ENCODE results near the gene MICA. TPM values are rescaled to one million over a fixed set of nuclear protein-coding genes. Genes with fewer than 3 reads are reported as not detected.
"Not testable (repeated sequence)": the region's sequence is repeated elsewhere in the genome, so short reads cannot be mapped to it uniquely, and the experiment has no call there.

The MICA gene
- total RNA-seq, 1 experiment from 2014 or later = 25.6 TPM

DNA sequence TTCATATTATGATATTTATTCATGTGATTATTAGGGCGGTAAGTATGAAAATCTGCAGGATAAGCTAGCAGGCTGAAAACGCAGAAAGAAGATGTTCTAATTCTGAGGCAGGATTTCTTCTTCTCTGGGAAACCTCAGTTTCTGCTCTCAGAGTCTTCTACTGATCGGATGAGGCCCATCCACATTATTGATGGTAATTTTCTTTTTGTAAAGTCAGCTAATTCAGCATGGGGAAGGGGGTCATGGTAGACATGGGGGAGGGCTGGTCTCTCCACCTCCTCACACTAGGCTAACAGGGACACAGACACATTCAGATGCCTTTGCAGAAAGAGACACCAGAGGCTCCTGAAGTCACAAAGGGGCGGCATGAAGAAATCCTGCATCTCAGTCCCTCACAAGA is 21.7 kb upstream of the MICA start:
- no peak for DNase-seq (ENCODE audit: low read depth)

DNA sequence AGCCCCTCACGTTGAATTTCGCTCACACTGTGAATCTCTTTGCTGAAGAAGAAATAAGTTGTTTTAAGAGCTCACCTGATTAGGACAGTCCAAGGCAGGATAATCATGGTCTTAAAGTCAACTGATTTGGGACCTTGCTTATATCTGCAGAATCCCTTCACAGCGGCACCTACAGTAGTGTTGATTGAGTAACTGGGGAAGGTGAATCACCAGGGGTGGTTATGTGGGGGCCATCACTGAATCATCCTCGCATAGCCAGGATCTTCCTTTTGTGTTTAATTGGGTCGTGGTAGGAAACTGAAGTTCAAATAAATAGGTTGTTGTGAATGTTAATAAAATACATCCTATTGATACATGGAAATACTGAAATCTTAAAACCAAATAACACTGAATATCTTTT is 20.2 kb upstream of the MICA start:
- peak; percentile 50 for DNase-seq (ENCODE audit: low read depth)

- no peak for DNase-seq (ENCODE audit: low read depth)
Observed at GRCh38 chr6:31385041-31385440, 18.4 kb upstream of the MICA start.

GRCh38 chr6:31386099-31386498 is 17.3 kb upstream of the MICA start:
- no peak for DNase-seq (ENCODE audit: low read depth)

GRCh38 chr6:31386977-31387376 is 16.4 kb upstream of the MICA start:
- DNase-seq (ENCODE audit: low read depth) = no peak

- not testable (repeated sequence) for DNase-seq (ENCODE audit: low read depth)
Observed at GRCh38 chr6:31388916-31389801, 14.2 kb upstream of the MICA start.

DNA sequence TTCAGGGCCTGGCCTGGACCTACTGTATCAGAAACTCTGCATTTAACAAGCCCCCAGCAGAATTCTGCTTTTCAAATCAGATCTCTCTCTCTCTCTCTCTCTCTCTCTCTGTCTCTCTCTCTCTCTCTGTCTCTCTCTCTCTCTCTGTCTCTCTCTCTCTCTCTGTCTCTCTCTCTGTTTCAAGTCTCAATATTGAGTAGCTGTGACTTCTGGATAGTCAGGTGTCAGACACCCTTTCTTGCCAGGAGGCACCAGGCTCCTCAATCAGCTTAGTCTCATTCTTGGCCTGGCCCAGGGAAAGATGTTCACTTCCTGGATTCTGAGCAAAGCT is 13.6 kb upstream of the MICA start:
- DNase-seq (ENCODE audit: low read depth) = not testable (repeated sequence)

- no peak for DNase-seq (ENCODE audit: low read depth)
Observed at GRCh38 chr6:31393932-31394331, 9.5 kb upstream of the MICA start.

- no peak for DNase-seq (ENCODE audit: low read depth)
Observed at GRCh38 chr6:31394381-31394780, 9.0 kb upstream of the MICA start.

GRCh38 chr6:31395832-31396231 is 7.6 kb upstream of the MICA start:
- DNase-seq (ENCODE audit: low read depth) = no peak

- peak; percentile 48 for DNase-seq (ENCODE audit: low read depth)
Observed at GRCh38 chr6:31396422-31397152, 6.8 kb upstream of the MICA start.

GRCh38 chr6:31397153-31397499 is 6.3 kb upstream of the MICA start:
- DNase-seq (ENCODE audit: low read depth) = not testable (repeated sequence)

DNA sequence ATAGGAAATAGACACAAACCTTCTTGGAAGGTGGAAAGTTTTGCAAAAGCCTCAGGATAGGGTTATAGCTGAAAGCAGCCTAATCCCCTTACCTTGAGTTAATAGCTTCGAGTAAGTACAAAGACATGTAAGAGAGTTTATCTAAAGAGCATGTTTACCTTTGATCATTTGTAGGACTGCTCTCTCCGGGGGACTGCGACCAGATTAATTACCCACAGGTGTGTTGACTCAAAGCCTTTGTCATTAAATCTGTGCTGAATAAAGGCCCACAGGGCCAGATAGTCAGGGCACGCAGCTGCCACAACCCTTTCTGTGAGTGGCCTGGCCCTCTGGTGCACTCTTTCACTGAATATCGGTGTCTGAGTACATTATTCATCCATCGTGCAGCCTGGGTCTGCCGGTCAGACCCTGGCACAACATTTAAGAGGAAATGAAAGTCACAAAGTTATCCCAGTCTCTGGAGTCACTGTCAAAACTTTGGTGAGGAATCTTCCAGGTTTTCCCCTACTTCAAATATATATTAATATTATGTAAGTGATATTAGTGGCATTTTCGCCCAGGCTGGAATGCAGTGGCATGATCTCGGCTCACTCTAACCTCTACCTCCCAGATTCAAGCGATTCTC is 5.4 kb upstream of the MICA start:
- DNase-seq (ENCODE audit: low read depth) = no peak

GRCh38 chr6:31399589-31400466 is 3.6 kb upstream of the MICA start:
- DNase-seq (ENCODE audit: low read depth) = peak; percentile 86

DNA sequence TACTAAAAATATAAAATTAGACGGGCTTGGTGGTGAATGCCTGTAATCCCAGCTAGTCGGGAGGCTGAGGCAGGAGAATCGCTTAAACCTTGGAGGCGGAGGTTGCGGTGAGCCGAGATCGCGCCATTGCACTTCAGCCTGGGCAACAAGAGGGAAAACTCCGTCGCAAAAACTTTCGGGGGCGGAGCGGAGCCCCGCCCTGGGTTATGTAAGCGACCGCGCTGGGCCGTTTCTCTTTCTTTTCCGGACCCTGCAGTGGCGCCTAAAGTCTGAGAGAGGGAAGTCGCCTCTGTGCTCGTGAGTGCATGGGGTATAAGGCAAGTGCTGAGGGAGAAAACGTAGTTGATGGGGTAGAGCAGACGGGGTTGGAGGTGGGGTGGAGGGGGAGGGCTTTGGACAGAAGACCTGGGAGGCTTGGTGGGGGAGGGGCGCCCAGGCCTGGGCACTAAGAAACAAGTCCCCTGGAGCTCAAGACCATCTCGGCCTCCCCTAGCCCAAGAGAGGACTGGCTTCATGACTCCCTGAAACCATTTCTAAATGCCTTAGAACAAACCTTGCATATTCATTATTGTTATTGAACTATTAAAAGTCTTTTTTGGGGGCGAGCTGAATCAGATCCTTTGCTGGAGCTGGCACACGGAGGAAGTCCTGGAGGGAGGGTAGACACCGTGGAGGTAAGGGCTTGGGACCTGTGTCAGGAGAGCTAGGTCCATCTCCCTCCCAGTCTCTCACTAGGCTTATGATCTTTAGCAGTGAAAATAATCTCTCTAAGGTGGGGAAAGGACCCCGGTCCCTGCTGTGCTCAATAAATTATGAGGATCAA is 2.7 kb upstream of the MICA start:
- DNase-seq (ENCODE audit: low read depth) = peak; percentile 65

DNA sequence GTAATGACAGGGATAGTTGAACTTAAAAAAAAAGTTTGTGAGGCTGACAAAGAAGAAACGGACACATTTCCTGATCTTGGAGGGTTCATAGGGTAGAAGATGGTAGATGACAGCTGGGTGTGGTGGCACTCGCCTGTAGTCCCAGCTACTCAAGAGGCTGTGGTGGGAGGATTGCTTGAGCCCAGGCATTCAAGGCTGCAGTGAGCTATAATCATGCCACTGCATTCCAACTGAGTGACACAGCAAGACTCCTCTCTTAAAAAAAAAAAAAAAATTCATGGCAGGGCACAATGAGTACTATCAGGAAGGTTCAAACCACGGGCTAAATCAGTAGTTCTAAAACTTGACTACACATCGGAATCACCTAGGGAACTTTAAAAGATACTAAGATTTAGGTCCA is 2.0 kb upstream of the MICA start:
- DNase-seq (ENCODE audit: low read depth) = peak; percentile 93

DNA sequence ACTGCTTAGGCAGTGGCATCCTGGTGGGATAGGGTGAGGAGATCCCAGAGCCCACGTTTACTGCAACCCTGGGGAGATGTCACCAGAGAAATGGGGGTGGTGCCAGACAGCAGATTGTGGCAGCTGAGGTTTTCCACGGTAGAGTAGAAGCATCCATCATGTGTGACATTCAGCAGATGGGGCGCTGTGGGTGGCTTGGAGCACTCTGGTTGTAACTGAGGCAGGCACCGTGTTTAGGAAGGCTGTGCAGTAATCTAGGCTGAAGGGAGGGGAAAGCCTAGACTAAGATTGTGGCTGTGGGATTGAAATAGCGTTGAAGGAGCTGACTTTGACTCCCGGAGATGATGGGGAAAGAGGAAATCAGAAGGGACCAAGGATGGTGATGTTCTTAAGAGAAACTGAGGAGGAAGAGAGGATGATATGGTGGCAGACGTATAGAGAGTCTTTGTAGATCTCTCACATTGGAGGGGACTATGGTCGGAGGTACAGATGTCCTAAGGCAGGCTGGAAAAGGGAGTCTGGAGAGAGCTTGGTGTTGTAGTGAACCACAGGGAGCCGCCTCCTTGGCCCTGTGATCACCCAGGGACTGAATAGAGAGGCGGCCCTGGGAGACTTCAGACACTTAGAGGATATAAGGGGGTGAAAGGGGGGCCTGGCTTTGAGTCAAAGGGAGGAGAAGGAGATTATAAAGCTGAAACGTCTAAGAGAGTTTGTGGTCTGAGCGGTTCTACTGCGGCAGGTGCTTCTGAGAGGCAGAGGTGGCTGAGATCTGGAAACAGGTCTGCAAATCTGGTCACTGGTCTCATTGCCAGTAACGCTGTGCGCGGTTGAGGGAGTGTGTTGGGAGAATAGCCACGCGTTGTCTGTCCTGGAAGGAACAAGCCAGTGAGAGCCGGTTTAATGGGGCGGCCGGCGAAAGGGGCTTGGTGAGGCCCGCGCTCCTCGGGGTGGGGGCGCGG is 792 bp upstream of the MICA start:
- DNase-seq (ENCODE audit: low read depth) = peak; percentile 20

DNA sequence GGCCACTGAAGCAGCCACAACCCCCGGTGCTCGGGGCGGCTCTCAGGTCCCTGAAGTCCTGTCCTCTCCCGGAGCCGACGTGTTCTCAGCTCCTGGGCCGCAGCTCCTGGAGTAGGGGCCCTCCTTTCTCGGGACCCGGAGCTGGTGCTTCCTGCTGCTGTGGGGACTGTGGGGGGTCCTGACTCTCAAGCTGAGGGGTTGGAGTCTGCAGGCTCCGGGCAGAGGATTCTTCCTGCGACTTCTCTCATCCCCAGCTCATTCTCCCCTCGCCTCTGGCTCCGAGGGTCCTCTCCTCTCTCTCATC is 618 bp downstream of the MICA start:
- not testable (repeated sequence) for DNase-seq (ENCODE audit: low read depth)

DNA sequence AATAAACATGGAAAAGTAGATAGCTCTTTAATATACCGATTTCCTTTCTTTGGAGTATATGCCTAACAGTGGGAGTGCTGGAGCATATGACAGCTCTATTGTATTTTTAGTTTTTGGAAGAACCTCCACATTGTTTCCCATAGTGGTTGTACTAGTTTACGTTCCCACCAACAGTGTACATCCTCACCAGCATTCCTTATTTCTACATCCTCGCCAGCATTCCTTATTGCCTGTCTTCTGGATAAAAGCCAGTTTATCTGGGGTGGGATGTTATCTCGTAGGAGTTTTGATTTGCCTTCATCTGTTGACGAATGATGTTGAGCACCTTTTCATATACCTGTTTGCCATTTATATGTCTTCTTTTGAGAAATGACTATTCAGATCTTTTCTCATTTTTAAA is 2.6 kb downstream of the MICA start:
- no peak for DNase-seq (ENCODE audit: low read depth)

DNA sequence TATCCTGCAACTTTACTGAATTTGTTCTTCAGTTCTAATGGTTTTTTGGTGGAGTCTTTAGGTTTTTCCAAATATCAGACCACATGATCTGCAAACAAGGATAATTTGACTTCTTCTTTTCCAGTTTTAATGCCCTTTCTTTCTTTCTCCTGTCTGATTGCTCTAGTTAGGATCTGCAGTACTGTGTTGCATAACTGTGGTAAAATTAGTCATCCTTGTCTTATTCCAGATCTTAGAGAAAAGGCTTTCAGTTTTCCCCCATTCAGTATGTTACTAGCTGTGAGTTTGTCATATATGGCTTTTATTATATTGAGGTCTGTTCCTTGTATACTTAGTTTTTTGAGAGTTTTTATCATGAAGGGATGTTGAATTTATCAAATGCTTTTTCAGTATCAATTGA is 4.3 kb downstream of the MICA start:
- peak; percentile 75 for DNase-seq (ENCODE audit: low read depth)
